GM18870 (cell line): ENCODE measurements around the gene C1QL4.
"Not testable (repeated sequence)": the region's sequence is repeated elsewhere in the genome, so short reads cannot be mapped to it uniquely, and the experiment has no call there.

Experiments used
- ATAC-seq: cut with Tn5 transposase; IDR thresholded peaks from one replicate; pipeline ENCODE4 v1.9.1; 2021; ENCODE audit warnings: moderate library complexity; ENCODE audit not compliant: unreplicated experiment

The C1QL4 gene

DNA sequence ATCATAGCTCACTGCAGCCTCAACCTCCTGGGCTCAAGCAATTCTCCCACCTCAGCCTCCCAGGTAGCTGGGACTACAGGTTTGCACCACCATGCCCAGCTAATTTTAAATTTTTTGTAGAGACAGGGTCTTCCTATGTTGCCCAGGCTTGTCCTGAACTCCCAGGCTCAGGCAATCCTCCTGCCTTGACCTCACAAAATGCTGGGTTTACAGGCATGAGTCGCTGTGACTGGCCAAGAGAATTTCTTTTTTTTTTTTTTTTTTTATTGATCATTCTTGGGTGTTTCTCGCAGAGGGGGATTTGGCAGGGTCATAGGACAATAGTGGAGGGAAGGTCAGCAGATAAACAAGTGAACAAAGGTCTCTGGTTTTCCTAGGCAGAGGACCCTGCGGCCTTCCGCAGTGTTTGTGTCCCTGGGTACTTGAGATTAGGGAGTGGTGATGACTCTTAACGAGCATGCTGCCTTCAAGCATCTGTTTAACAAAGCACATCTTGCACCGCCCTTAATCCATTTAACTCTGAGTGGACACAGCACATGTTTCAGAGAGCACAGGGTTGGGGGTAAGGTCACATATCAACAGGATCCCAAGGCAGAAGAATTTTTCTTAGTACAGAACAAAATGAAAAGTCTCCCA is 54.1 kb downstream of the C1QL4 start:
- not testable (repeated sequence) for ATAC-seq
